SJSA1 (cell line): Measurements from ENCODE around the gene CTNNA3. TPM values are rescaled to one million over a fixed set of nuclear protein-coding genes. Genes with fewer than 3 reads are reported as not detected.

ENCODE experiments used
- DNase-seq, 2 experiments: peaks; one replicate each; pipeline ENCODE4 v3.0.0-alpha.2; 2015 to 2020; ENCODE audit warnings: low spot score in 2 of 2, low read depth in 1 of 2
- H3K27ac ChIP-seq: fragments of 250-450 bp; sonication (Bioruptor Pico); 2 replicates; pipeline ENCODE4 v1.5.1; 2020; ENCODE audit warnings: mild to moderate bottlenecking, moderate library complexity
- H3K27me3 ChIP-seq: fragments of 250-450 bp; sonication (Bioruptor Pico); replicated peaks from 2 replicates; pipeline ENCODE4 v1.5.1; 2020; ENCODE audit warnings: mild to moderate bottlenecking, moderate library complexity
- H3K36me3 ChIP-seq: fragments of 250-450 bp; sonication (Bioruptor Pico); 2 replicates; pipeline ENCODE4 v1.5.1; 2020; ENCODE audit warnings: mild to moderate bottlenecking
- H3K4me1 ChIP-seq: fragments of 250-450 bp; sonication (Bioruptor Pico); replicated peaks from 2 replicates; pipeline ENCODE4 v1.6.1; 2021; ENCODE audit warnings: mild to moderate bottlenecking
- H3K4me3 ChIP-seq: fragments of 250-450 bp; sonication (Bioruptor Pico); 2 replicates; pipeline ENCODE4 v1.5.1; 2020; ENCODE audit warnings: mild to moderate bottlenecking
- H3K9me3 ChIP-seq: fragments of 250-450 bp; sonication (Bioruptor Pico); replicated peaks from 2 replicates; pipeline ENCODE4 v1.5.1; 2020; ENCODE audit warnings: mild to moderate bottlenecking
- total RNA-seq: library from RNA; depleted of rRNA; stranded (reverse); fragments of >200 nt; shearing (Covaris generic); gene quantifications from 2 replicates; pipeline ENCODE4 v1.2.3, GENCODE V29; 2014

CTNNA3 gene
- total RNA-seq, 1 experiment from 2014 or later, result 0.18 TPM

GRCh38 chr10:66238343-66238742 lies 1457.7 kb downstream of the CTNNA3 start:
- Histone ChIP-seq H3K4me3 (no peak overlapping the region), H3K36me3 (no peaks in the 10 kb centered on the region), H3K27me3 (no peaks in the 10 kb centered on the region), H3K27ac (no peak overlapping the region), H3K9me3 (no peaks in the 10 kb centered on the region), H3K4me1 (no peaks in the 10 kb centered on the region)
- no peak for DNase-seq

DNA sequence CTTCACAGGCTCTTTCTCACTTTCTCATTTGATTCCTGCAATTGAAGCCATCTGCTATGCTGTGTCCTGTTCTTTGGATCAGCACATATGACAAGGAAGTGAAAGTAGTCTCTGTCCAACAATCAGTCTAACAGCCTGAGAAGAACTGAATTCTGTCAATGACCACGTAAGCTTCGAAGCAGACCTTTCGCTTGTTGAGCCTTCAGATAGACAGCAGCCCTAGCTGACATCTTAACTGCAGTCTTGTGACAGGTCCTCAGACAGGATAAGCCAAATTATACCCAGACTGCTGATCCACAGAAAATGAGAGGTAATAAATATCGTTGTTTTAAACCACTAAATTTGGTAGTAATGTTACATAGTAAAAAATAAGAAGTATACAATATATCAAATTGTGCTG lies 1461.1 kb downstream of the CTNNA3 start:
- Histone ChIP-seq H3K27ac (no peak overlapping the region), H3K4me3 (no peak overlapping the region), H3K9me3 (no peaks in the 10 kb centered on the region), H3K27me3 (no peaks in the 10 kb centered on the region), H3K36me3 (no peaks in the 10 kb centered on the region), H3K4me1 (no peaks in the 10 kb centered on the region)
- DNase-seq, result no peak

- no peak for DNase-seq
- Histone ChIP-seq H3K4me1 (no peaks in the 10 kb centered on the region), H3K27me3 (no peaks in the 10 kb centered on the region), H3K36me3 (no peaks in the 10 kb centered on the region), H3K4me3 (no peak overlapping the region), H3K27ac (no peak overlapping the region), H3K9me3 (no peaks in the 10 kb centered on the region)
Observed at GRCh38 chr10:66228887-66229286, 1467.1 kb downstream of the CTNNA3 start.

DNA sequence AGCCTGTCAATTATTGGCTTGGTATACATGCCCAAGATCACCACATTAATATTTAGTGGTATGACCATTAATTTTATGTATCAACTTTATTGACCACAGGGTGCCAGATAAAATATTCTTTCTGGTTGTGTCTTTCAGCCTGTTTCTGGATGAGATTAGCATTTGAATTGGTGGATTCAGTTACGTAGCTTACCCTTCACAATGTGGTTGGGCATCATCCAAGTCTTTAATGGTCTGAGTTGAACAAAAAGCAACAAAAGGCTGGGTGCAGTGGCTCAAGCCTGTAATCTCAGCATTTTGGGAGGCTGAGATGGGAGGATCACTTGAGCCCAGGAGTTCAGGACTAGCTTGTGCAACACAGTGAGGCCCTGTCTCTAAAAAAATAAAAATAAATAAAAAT lies 1472.3 kb downstream of the CTNNA3 start:
- Histone ChIP-seq H3K4me1 (no peaks in the 10 kb centered on the region), H3K27me3 (no peaks in the 10 kb centered on the region), H3K36me3 (no peaks in the 10 kb centered on the region), H3K4me3 (no peak overlapping the region), H3K9me3 (no peaks in the 10 kb centered on the region), H3K27ac (no peak overlapping the region)
- DNase-seq, result no peak

DNA sequence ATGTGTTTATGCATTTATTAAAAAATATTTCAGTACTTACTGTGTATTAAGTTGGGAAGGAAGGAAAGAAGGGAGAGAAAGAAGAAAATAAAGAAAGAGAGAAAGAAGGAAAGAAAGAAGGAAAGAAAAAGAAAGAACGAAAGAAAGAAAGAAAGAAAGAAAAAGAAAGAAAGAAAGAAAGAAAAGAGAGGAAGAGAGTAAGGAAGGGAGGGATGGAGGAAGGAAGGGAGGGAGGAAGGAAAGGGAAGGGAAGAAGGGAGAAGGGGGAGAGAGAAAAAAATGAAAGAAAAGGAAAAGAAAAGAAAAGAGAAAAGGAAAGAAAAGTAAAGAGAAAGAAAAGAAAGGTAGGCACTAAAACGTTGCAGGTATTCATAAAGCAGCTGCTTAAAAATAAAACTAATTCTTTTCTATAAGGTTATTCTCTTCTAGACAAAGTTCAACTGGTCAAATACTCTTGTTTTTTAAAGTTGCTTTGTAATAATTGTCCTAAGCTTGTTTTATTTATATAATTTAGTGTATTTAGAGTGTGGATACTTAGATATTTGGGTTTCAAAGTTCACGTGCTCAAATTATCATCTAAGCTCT lies 1473.4 kb downstream of the CTNNA3 start:
- H3K27ac ChIP-seq, result no peak overlapping the region
- no peak overlapping the region for H3K4me3 ChIP-seq
- H3K4me1 ChIP-seq, result no peaks in the 10 kb centered on the region
- H3K27me3 ChIP-seq, result no peaks in the 10 kb centered on the region
- H3K36me3 ChIP-seq, result no peaks in the 10 kb centered on the region
- DNase-seq, result no peak
- no peaks in the 10 kb centered on the region for H3K9me3 ChIP-seq

DNA sequence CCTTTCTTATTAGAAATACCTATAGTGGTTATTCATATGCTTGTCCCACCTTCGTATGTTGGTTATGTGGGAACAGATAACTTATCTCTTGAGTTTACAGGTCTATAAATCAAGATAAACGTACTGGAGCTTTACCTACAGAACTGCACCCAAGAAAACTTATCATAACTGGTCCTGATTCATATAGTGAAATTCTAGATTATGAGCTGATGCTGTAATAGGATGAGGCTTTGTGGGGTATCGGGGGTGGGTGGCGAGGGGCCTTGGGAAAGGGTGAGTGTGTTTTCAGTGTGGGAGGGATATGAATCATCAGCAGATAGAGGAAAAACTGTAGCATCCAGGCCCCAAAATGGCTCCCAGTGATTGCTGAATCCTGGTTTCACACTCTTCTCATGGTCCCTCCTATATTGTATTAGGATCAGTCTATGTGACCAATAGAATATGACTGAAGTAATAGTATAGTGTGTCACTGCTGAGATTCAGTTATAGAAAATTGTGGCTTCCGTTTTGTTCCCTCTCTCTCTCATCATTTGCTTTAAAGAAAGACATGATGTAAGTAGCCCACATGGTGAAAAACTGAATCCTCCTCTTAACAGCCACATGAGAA lies 1476.9 kb downstream of the CTNNA3 start:
- DNase-seq, result no peak
- Histone ChIP-seq H3K4me1 (no peaks in the 10 kb centered on the region), H3K36me3 (no peaks in the 10 kb centered on the region), H3K9me3 (no peaks in the 10 kb centered on the region), H3K4me3 (no peak overlapping the region), H3K27me3 (no peaks in the 10 kb centered on the region), H3K27ac (no peak overlapping the region)

GRCh38 chr10:66218289-66218688 lies 1477.7 kb downstream of the CTNNA3 start:
- Histone ChIP-seq H3K4me3 (no peak overlapping the region), H3K4me1 (no peaks in the 10 kb centered on the region), H3K27me3 (no peaks in the 10 kb centered on the region), H3K9me3 (no peaks in the 10 kb centered on the region), H3K27ac (no peak overlapping the region), H3K36me3 (no peaks in the 10 kb centered on the region)
- DNase-seq, result no peak

- Histone ChIP-seq H3K27ac (no peak overlapping the region), H3K4me1 (no peaks in the 10 kb centered on the region), H3K9me3 (no peaks in the 10 kb centered on the region), H3K36me3 (no peaks in the 10 kb centered on the region), H3K27me3 (no peaks in the 10 kb centered on the region), H3K4me3 (no peak overlapping the region)
- DNase-seq, result no peak
Observed at GRCh38 chr10:66215920-66216319, 1480.1 kb downstream of the CTNNA3 start.

GRCh38 chr10:66214721-66215404 lies 1481.1 kb downstream of the CTNNA3 start:
- H3K4me1 ChIP-seq, result no peaks in the 10 kb centered on the region
- no peaks in the 10 kb centered on the region for H3K36me3 ChIP-seq
- H3K27ac ChIP-seq, result no peak overlapping the region
- H3K4me3 ChIP-seq, result no peak overlapping the region
- no peaks in the 10 kb centered on the region for H3K27me3 ChIP-seq
- no peak for DNase-seq
- no peaks in the 10 kb centered on the region for H3K9me3 ChIP-seq

GRCh38 chr10:66209025-66209424 lies 1487.0 kb downstream of the CTNNA3 start:
- Histone ChIP-seq H3K27ac (no peak overlapping the region), H3K4me1 (no peaks in the 10 kb centered on the region), H3K27me3 (no peaks in the 10 kb centered on the region), H3K36me3 (no peaks in the 10 kb centered on the region), H3K4me3 (no peak overlapping the region), H3K9me3 (no peaks in the 10 kb centered on the region)
- no peak for DNase-seq

DNA sequence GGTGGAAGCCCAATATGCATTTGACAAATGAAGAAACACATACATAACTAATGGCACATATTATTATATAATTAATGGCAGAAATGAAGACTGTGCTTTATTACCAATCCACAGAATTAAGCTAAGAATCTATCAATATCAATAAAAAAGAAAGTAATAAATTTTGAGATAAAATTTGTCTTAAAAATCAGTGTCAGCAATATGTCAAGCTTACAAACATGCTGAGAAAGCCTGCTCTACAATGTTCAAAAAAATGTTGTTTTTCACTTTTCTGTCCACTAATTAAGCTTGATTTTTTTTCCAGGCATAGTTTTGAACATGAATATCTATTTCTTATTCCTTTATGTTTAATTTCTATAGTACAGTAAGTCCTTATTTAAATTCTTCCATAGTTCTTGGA lies 1491.2 kb downstream of the CTNNA3 start:
- no peaks in the 10 kb centered on the region for H3K9me3 ChIP-seq
- no peak overlapping the region for H3K27ac ChIP-seq
- H3K4me1 ChIP-seq, result no peaks in the 10 kb centered on the region
- no peaks in the 10 kb centered on the region for H3K36me3 ChIP-seq
- no peaks in the 10 kb centered on the region for H3K27me3 ChIP-seq
- no peak for DNase-seq
- H3K4me3 ChIP-seq, result no peak overlapping the region

DNA sequence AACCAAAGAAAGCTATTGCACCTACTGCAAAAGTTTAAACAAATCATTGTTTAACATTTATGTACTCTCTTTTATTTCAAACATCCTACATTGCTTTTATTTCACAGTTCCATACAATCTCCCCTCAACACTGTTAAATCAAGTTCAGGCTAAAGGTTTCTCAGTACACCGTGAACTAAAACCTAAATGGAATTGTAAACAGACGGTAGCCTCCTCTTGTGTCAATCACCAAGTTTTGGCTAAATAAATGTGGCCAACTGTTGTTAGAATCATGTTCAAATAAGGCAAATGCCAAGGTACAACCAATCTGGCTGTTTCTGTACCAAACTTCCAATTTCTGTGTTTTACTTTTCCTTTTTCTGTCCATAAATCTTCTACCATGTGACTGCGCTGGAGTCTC lies 1493.9 kb downstream of the CTNNA3 start:
- Histone ChIP-seq H3K4me1 (no peaks in the 10 kb centered on the region), H3K27me3 (no peaks in the 10 kb centered on the region), H3K36me3 (no peaks in the 10 kb centered on the region), H3K4me3 (no peak overlapping the region), H3K27ac (no peak overlapping the region), H3K9me3 (no peaks in the 10 kb centered on the region)
- no peak for DNase-seq

- H3K36me3 ChIP-seq, result no peaks in the 10 kb centered on the region
- H3K4me1 ChIP-seq, result no peaks in the 10 kb centered on the region
- no peaks in the 10 kb centered on the region for H3K27me3 ChIP-seq
- no peak overlapping the region for H3K4me3 ChIP-seq
- no peak overlapping the region for H3K27ac ChIP-seq
- H3K9me3 ChIP-seq, result no peaks in the 10 kb centered on the region
- no peak for DNase-seq
Observed at GRCh38 chr10:66192162-66192831, 1503.7 kb downstream of the CTNNA3 start.

- DNase-seq, result no peak
- no peak overlapping the region for H3K27ac ChIP-seq
Observed at GRCh38 chr10:66190413-66190812, 1505.6 kb downstream of the CTNNA3 start.

More at GRCh38 chr10:66190413-66190812, 1505.6 kb downstream of the CTNNA3 start:
- Histone ChIP-seq H3K27me3 (no peaks in the 10 kb centered on the region), H3K9me3 (no peaks in the 10 kb centered on the region), H3K36me3 (no peaks in the 10 kb centered on the region), H3K4me3 (no peak overlapping the region), H3K4me1 (no peaks in the 10 kb centered on the region)
